GM12878 (cell line): ENCODE data around the gene ABCA13. TPM values are rescaled to one million over a fixed set of nuclear protein-coding genes. Genes with fewer than 3 reads are reported as not detected.

Source experiments
- ATAC-seq: fragments of 200-7000 bp; cut with Tn5 transposase; 3 replicates; pipeline ENCODE4 v1.9.1; 2020; ENCODE audit warnings: mild to moderate bottlenecking, moderate library complexity
- BruUV-seq: library from RNA; stranded (reverse); fragments of 400-500 nt; replicated peaks from 2 replicates; lab custom pipeline; 2021; lab: Mats Ljungman, UMichigan
- CTCF ChIA-PET: fragments of 300-600 bp; sonication (Branson Sonifier 250); formaldehyde crosslinking; extraction: SDS; loops from one replicate; lab custom pipeline; 2021; ENCODE audit warnings: inconsistent platforms; lab: Yijun Ruan, JAX
- POLR2A ChIA-PET: fragments of 350-600 bp; formaldehyde crosslinking; extraction: SDS; loops from one replicate; lab custom pipeline; 2021; ENCODE audit warnings: inconsistent platforms; lab: Charles Lee
- RAD21 ChIA-PET: fragments of 300-600 bp; sonication (Branson Sonifier 250); formaldehyde crosslinking; loops from one replicate; lab custom pipeline; 2023; ENCODE audit warnings: antibody characterized with exemption; ENCODE audit not compliant: unreplicated experiment; lab: Charles Lee
- SMC1A ChIA-PET: fragments of 300-600 bp; sonication (Branson Sonifier 250); formaldehyde crosslinking; loops from one replicate; lab custom pipeline; 2023; ENCODE audit not compliant: unreplicated experiment, uncharacterized antibody; lab: Charles Lee
- DNase-seq: peaks from one replicate; pipeline ENCODE4 v3.0.0-alpha.2; 2011; ENCODE audit warnings: low read depth, low spot score
- FAIRE-seq: peaks from 3 replicates; lab custom pipeline; 2011; peaks lifted over from hg19 to GRCh38; lab: Jason Lieb, UNC
- H2AFZ ChIP-seq: 2 replicates; pipeline ENCODE4 v1.6.0; 2011; ENCODE audit warnings: low read depth, low read length, control low read depth; ENCODE audit not compliant: control insufficient read depth
- H3K27ac ChIP-seq: 2 replicates; pipeline ENCODE4 v1.5.1; 2011; ENCODE audit warnings: control low read depth; ENCODE audit not compliant: control insufficient read depth, insufficient read depth
- H3K27me3 ChIP-seq, 2 experiments: replicated peaks in 1 of 2; 2 replicates each; pipeline versions ENCODE4 v1.6.0 to v1.6.1; 2011; ENCODE audit warnings: low read length in 1 of 2; ENCODE audit not compliant: control insufficient read depth in 2 of 2, insufficient read depth in 2 of 2
- H3K36me3 ChIP-seq, 2 experiments: 2 replicates each; pipeline ENCODE4 v1.5.1; 2011; ENCODE audit warnings: low read length in 1 of 2; ENCODE audit not compliant: control insufficient read depth in 2 of 2, insufficient read depth in 2 of 2
- H3K4me1 ChIP-seq: 2 replicates; pipeline ENCODE4 v1.6.1; 2011; ENCODE audit warnings: mild to moderate bottlenecking, low read length, moderate library complexity, mixed read lengths; ENCODE audit not compliant: control insufficient read depth, insufficient read depth
- H3K4me2 ChIP-seq: 2 replicates; pipeline ENCODE4 v1.6.0; 2011; ENCODE audit warnings: control low read depth; ENCODE audit not compliant: control insufficient read depth, insufficient read depth
- H3K4me3 ChIP-seq: fragments of 200-600 bp; sonication (generic); 2 replicates; pipeline ENCODE4 v1.5.1; 2016
- H3K79me2 ChIP-seq: 2 replicates; pipeline ENCODE4 v1.6.0; 2011; ENCODE audit warnings: low read length; ENCODE audit not compliant: control insufficient read depth, insufficient read depth
- H3K9ac ChIP-seq: 2 replicates; pipeline ENCODE4 v1.8.0; 2011; ENCODE audit warnings: low read length, control low read depth, mixed read lengths; ENCODE audit not compliant: control insufficient read depth, insufficient read depth
- H3K9me3 ChIP-seq: replicated peaks from 3 replicates; pipeline ENCODE4 v1.5.1; 2011; ENCODE audit warnings: mild to moderate bottlenecking, low read length; ENCODE audit not compliant: control insufficient read depth, insufficient read depth
- H4K20me1 ChIP-seq: 2 replicates; pipeline ENCODE4 v1.6.0; 2011; ENCODE audit not compliant: control insufficient read depth, insufficient read depth
- CBFB ChIP-seq: IDR thresholded peaks from 2 replicates; pipeline ENCODE4 v1.6.1; 2016; ENCODE audit warnings: antibody characterized with exemption, low read depth
- HDAC2 ChIP-seq: fragments of 200-600 bp; sonication (generic); IDR thresholded peaks from 2 replicates; pipeline ENCODE4 v1.6.1; 2017
- HDAC6 ChIP-seq: fragments of 200-600 bp; sonication (generic); IDR thresholded peaks from one replicate; pipeline ENCODE4 v1.8.0; 2017; ENCODE audit warnings: antibody characterized with exemption; ENCODE audit not compliant: unreplicated experiment
- SKIL ChIP-seq: fragments of 450-650 bp; IDR thresholded peaks from 2 replicates; pipeline ENCODE4 v1.6.1; 2017; ENCODE audit warnings: mild to moderate bottlenecking, low read depth, inconsistent platforms; ENCODE audit not compliant: poor library complexity, severe bottlenecking
- SMARCA5 ChIP-seq: fragments of 450-650 bp; IDR thresholded peaks from 2 replicates; pipeline ENCODE4 v1.6.1; 2017; ENCODE audit warnings: mild to moderate bottlenecking
- SUZ12 ChIP-seq: fragments of 200-600 bp; sonication (generic); IDR thresholded peaks from one replicate; pipeline ENCODE4 v1.6.1; 2018; ENCODE audit warnings: antibody characterized with exemption, mild to moderate bottlenecking; ENCODE audit not compliant: unreplicated experiment
- TCF12 ChIP-seq: IDR thresholded peaks from 2 replicates; pipeline ENCODE4 v1.6.1; 2011; ENCODE audit warnings: low read depth, mild to moderate bottlenecking, low read length
- ZBTB11 ChIP-seq: fragments of 450-650 bp; formaldehyde crosslinking; IDR thresholded peaks from 2 replicates; pipeline ENCODE4 v1.5.0; 2022; ENCODE audit warnings: mild to moderate bottlenecking, missing genetic modification characterization
- ZNF592 ChIP-seq: fragments of 450-650 bp; IDR thresholded peaks from 2 replicates; pipeline ENCODE4 v1.6.1; 2017; ENCODE audit warnings: mild to moderate bottlenecking, moderate library complexity
- ZNF687 ChIP-seq: fragments of 450-650 bp; IDR thresholded peaks from 2 replicates; pipeline ENCODE4 v1.6.1; 2017; ENCODE audit warnings: mild to moderate bottlenecking, moderate library complexity
- WGBS: methylation state at CpG from one replicate; pipeline ENCODE4 v1.1.6; 2016; ENCODE audit warnings: low lambda C conversion rate; ENCODE audit not compliant: insufficient replicate concordance, insufficient coverage; ENCODE audit errors: missing lambda C conversion rate; 5-methylcytosine and 5-hydroxymethylcytosine counted together
- in situ Hi-C: fragments of 300-500 bp; cut with MboI; formaldehyde crosslinking; loops from 9 replicates; pipeline ENCODE4 v1.14.3; 2018; ENCODE audit warnings: mixed read lengths
- intact Hi-C: fragments of 100-400 bp; cut with micrococcal nuclease; formaldehyde crosslinking; loops from one replicate; pipeline ENCODE4 v1.14.2; 2022; ENCODE audit not compliant: unreplicated experiment
- polyA plus RNA-seq, 11 experiments: library from polyadenylated mRNA; depleted of rRNA in 4 of 11; unstranded in 6 of 11; stranded (reverse) in 5 of 11; fragments of >200 nt; fragmentation: Nextera tagmentation in 4 of 11; fragmentation: Illumina TruSeq in 1 of 11; extraction: Ambion mirVana in 4 of 11; extraction: Trizol in 1 of 11; gene quantifications; 1 replicate in 1 of 11; 2 replicates in 10 of 11; pipeline versions ENCODE4 v1.2.1 to v1.2.3, GENCODE V29; 2011 to 2016; ENCODE audit warnings: inconsistent platforms in 2 of 11, missing spikeins in 2 of 11, low read depth in 1 of 11
- total RNA-seq, 4 experiments: library from RNA; depleted of rRNA in 3 of 4; stranded (reverse); fragments of >200 nt in 3 of 4; fragmentation: Illumina TruSeq in 1 of 4; extraction: Trizol in 1 of 4; gene quantifications; 2 replicates each; pipeline versions ENCODE4 v1.2.1 to v1.2.3, GENCODE V29; 2013 to 2021

ABCA13 gene
- total and polyA plus RNA-seq, 10 of the 15 experiments (the other 5 are each of a cell fraction or from before 2014, with no cell fraction given), result under 0.01 to 0.98 (median 0.04) TPM; not detected in 2

- Histone ChIP-seq H3K4me3 (no peak overlapping the region), H3K27me3 (no peaks in the 10 kb centered on the region), H4K20me1 (no peaks in the 10 kb centered on the region), H3K79me2 (no peaks in the 10 kb centered on the region), H3K9me3 (no peaks in the 10 kb centered on the region; the same call in 2 of the 3 replicates), H3K4me1 (no peaks in the 10 kb centered on the region), H3K36me3 (no peaks in the 10 kb centered on the region), H2AFZ (no peak overlapping the region), H3K9ac (no peak overlapping the region), H3K27ac (no peak overlapping the region), H3K4me2 (no peak overlapping the region)
- FAIRE-seq (peak; percentile 18), DNase-seq (no peak), ATAC-seq (no peak)
- ChIA-PET POLR2A (no interaction called here), RAD21 (no interaction called here), SMC1A (interaction anchor here (0.6 kb wide), 1 partner anchor 279 kb away, joined by 3 read pairs; no protein-coding TSS in a partner anchor), CTCF (interaction anchor here (0.6 kb wide), 1 partner anchor 89 kb away, joined by 4 read pairs; no protein-coding TSS in a partner anchor)
- 50% methylated on average over 2 of the region's 2 CpGs for WGBS
- no TSS peak for BruUV-seq
- no peak for TF ChIP-seq ZNF687
- no peak for TF ChIP-seq HDAC6
- no peak for TF ChIP-seq SKIL
- TF ChIP-seq HDAC2, result no peak
- no peak for TF ChIP-seq ZNF592
- TF ChIP-seq SUZ12, result no peak
- TF ChIP-seq SMARCA5, result no peak
- TF ChIP-seq TCF12, result no peak
- TF ChIP-seq CBFB, result no peak
- TF ChIP-seq ZBTB11, result no peak
- in situ Hi-C loops, result no loop called here
- intact Hi-C loops, result no loop called here
These were observed 226.9 kb downstream of the ABCA13 start for GRCh38 chr7:48398191-48398590.
